OCI-LY7 (cell line): ENCODE results near the gene KRTAP10-3. TPM values are rescaled to one million over a fixed set of nuclear protein-coding genes. Genes with fewer than 3 reads are reported as not detected.
"Not testable (repeated sequence)": the region's sequence is repeated elsewhere in the genome, so short reads cannot be mapped to it uniquely, and the experiment has no call there.

Experiments
- BruUV-seq: library from RNA; stranded (reverse); fragments of 400-500 nt; replicated peaks from 2 replicates; lab custom pipeline; 2021; lab: Mats Ljungman, UMichigan
- CTCF ChIA-PET: fragments of 300-600 bp; sonication (Branson Sonifier 250); formaldehyde crosslinking; loops from one replicate; lab custom pipeline; 2022; ENCODE audit warnings: antibody characterized with exemption; ENCODE audit not compliant: unreplicated experiment; lab: Charles Lee
- POLR2A ChIA-PET: fragments of 300-600 bp; sonication (Branson Sonifier 250); formaldehyde crosslinking; loops from one replicate; lab custom pipeline; 2022; ENCODE audit warnings: antibody characterized with exemption; lab: Charles Lee
- DNase-seq: peaks from one replicate; pipeline ENCODE4 v3.0.0-alpha.2; 2015; ENCODE audit warnings: low spot score
- H2AFZ ChIP-seq: fragments of 200-600 bp; sonication (generic), shearing (Covaris generic); 2 replicates; pipeline ENCODE4 v1.6.1; 2014; ENCODE audit warnings: mild to moderate bottlenecking, antibody characterized with exemption, low read length, moderate library complexity
- H3K27ac ChIP-seq: fragments of 200-600 bp; sonication (generic); 2 replicates; pipeline ENCODE4 v1.5.1; 2014; ENCODE audit warnings: mixed run types, low read depth, mild to moderate bottlenecking, moderate library complexity, low read length, inconsistent platforms; ENCODE audit not compliant: poor library complexity, severe bottlenecking
- H3K36me3 ChIP-seq: fragments of 200-600 bp; sonication (generic); 2 replicates; pipeline ENCODE4 v1.6.1; 2014; ENCODE audit warnings: mild to moderate bottlenecking, antibody characterized with exemption, low read length, moderate library complexity, mixed read lengths; ENCODE audit not compliant: insufficient read depth
- H3K4me1 ChIP-seq: fragments of 200-600 bp; sonication (generic); 2 replicates; pipeline ENCODE4 v1.5.1; 2014; ENCODE audit warnings: mild to moderate bottlenecking, low read length; ENCODE audit not compliant: insufficient read depth, poor library complexity, severe bottlenecking
- H3K4me2 ChIP-seq: fragments of 200-600 bp; sonication (generic); 2 replicates; pipeline ENCODE4 v1.6.1; 2014; ENCODE audit warnings: mild to moderate bottlenecking, low read length
- H3K4me3 ChIP-seq: fragments of 200-600 bp; sonication (generic); 2 replicates; pipeline ENCODE4 v1.5.1; 2014; ENCODE audit warnings: mild to moderate bottlenecking, low read depth, low read length; ENCODE audit not compliant: poor library complexity, severe bottlenecking
- H3K79me2 ChIP-seq: fragments of 200-600 bp; sonication (generic); 2 replicates; pipeline ENCODE4 v1.6.1; 2016; ENCODE audit warnings: low read depth, mild to moderate bottlenecking, low read length, moderate library complexity, mixed read lengths; ENCODE audit not compliant: insufficient read depth
- H3K9me2 ChIP-seq: fragments of 200-600 bp; sonication (generic); 2 replicates; pipeline ENCODE4 v1.6.1; 2016; ENCODE audit warnings: mild to moderate bottlenecking, low read length, mixed read lengths; ENCODE audit not compliant: insufficient read depth
- H3K9me3 ChIP-seq: fragments of 200-600 bp; sonication (generic); 2 replicates; pipeline ENCODE4 v1.6.1; 2014; ENCODE audit warnings: mild to moderate bottlenecking, mixed run types, low read length, mixed read lengths
- H4K20me1 ChIP-seq: fragments of 200-600 bp; sonication (generic); 2 replicates; pipeline ENCODE4 v1.6.1; 2014; ENCODE audit warnings: mild to moderate bottlenecking, antibody characterized with exemption, low read length, moderate library complexity, mixed read lengths; ENCODE audit not compliant: insufficient read depth
- EZH2phosphoT487 ChIP-seq: fragments of 200-600 bp; sonication (generic); IDR thresholded peaks from 2 replicates; pipeline ENCODE4 v1.6.1; 2018; ENCODE audit warnings: low read depth, borderline replicate concordance, mild to moderate bottlenecking, mixed run types, antibody characterized with exemption, low read length, moderate library complexity, mixed read lengths
- intact Hi-C: fragments of 100-400 bp; cut with micrococcal nuclease; formaldehyde crosslinking; loops from one replicate; pipeline ENCODE4 v1.10.0; 2022; ENCODE audit not compliant: unreplicated experiment
- total RNA-seq, 2 experiments: library from RNA; depleted of rRNA in 1 of 2; stranded (reverse); fragments of >200 nt in 1 of 2; shearing (Covaris generic) in 1 of 2; gene quantifications; 2 replicates each; pipeline ENCODE4 v1.2.3, GENCODE V29; 2014 to 2022
- TF ChIP-seq, protein P1 (sequence below): fragments of 200-600 bp; sonication (generic); conservative IDR thresholded peaks from 2 replicates; pipeline ENCODE4 v1.5.1; 2014; ENCODE audit warnings: mild to moderate bottlenecking, antibody characterized with exemption, low read length, moderate library complexity, mixed read lengths

The KRTAP10-3 gene
- total RNA-seq, 2 experiments from 2014 or later = not detected

DNA sequence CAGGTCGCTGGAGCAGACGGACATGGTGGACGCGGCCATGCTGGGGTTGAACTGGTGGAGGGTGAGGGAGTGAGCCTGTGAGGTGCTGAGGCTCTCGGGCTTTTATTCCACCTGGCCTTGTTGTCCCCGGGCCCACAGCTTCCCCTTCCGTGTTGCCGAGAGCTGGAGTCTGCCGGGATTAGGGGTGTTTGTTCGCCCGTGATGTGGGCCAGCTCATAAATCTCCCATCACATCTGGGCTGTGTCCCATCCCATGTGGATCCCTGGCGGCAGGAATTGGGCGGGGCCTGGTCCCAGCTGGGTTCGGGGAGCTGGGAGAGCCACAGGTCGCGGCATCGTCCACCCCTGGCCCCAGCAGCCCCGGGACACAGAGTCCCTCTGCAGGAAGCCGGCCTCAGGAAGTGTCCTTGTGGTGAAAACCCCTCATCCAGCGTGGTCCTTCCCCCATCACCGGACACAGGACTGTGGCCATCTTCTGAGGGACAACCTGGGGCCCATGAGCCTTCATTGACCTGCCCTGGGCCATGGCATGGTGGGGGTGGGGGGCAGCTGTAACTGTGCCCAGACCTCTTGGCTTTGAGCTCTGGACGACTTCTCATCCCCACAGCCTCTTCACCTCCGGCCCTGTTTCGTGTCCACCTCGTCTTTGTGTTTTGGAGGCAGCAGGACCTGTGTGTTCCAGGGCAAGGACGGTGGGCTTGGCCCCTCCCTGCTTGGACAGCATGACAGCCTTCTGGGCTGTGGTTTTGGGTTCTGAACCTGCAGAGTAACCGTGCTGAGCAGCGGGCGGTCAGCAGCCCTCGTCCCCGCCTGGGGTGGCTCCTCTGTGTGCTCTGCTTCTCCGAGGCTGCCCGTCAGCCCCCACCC is 34.1 kb upstream of the KRTAP10-3 start, which contains the start of gene KRTAP10-6:
Gene KRTAP10-6, minus strand, starts transcription at position 60 of the 866 bp plus-strand sequence. Its CDS starts 21 bp downstream, at position 39.
- no peak within 1 kb of the TSS for H3K4me2 ChIP-seq
- POLR2A ChIA-PET = no interaction called here

DNA sequence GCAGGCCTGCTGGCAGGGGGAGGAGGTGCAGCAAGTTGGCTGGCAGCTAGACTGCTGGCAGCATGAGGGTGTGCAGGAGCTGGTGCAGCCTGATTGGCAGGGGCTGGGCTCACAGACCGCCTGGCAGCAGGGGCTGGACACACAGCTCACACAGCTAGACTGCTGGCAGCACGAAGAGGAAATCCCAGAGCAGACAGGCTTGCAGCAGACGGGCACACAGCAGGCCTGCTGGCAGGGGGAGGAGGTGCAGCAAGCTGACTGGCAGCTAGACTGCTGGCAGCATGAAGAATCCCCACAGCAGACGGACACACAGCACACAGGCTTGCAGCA is 33.2 kb upstream of the KRTAP10-3 start:
- intact Hi-C loops, H4K20me1 ChIP-seq, H3K4me3 ChIP-seq, H3K9me3 ChIP-seq, H3K4me1 ChIP-seq, H3K27ac ChIP-seq, H2AFZ ChIP-seq, H3K36me3 ChIP-seq, H3K9me2 ChIP-seq, BruUV-seq, DNase-seq, H3K4me2 ChIP-seq, H3K79me2 ChIP-seq, CTCF ChIA-PET: not testable (repeated sequence)
- POLR2A ChIA-PET = interaction anchor here (0.7 kb wide), 1 partner anchor 420 kb away, joined by 4 read pairs; no protein-coding TSS in a partner anchor

More for the DNA sequence above, 34.1 kb upstream of the KRTAP10-3 start, which contains the start of gene KRTAP10-6:
- H3K27ac ChIP-seq = no peak within 1 kb of the TSS
- H3K36me3 ChIP-seq = no peaks in the 10 kb centered on the region
- no peak for DNase-seq
- no peaks in the 10 kb centered on the region for H4K20me1 ChIP-seq
- H3K9me3 ChIP-seq = no peaks in the 10 kb centered on the region
- intact Hi-C loops = no loop called here
- H3K4me3 ChIP-seq = no peak within 1 kb of the TSS
- TF ChIP-seq EZH2phosphoT487 = no peak
- TF ChIP-seq, protein P1, sequence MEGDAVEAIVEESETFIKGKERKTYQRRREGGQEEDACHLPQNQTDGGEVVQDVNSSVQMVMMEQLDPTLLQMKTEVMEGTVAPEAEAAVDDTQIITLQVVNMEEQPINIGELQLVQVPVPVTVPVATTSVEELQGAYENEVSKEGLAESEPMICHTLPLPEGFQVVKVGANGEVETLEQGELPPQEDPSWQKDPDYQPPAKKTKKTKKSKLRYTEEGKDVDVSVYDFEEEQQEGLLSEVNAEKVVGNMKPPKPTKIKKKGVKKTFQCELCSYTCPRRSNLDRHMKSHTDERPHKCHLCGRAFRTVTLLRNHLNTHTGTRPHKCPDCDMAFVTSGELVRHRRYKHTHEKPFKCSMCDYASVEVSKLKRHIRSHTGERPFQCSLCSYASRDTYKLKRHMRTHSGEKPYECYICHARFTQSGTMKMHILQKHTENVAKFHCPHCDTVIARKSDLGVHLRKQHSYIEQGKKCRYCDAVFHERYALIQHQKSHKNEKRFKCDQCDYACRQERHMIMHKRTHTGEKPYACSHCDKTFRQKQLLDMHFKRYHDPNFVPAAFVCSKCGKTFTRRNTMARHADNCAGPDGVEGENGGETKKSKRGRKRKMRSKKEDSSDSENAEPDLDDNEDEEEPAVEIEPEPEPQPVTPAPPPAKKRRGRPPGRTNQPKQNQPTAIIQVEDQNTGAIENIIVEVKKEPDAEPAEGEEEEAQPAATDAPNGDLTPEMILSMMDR = no peak
- H3K9me2 ChIP-seq = no peaks in the 10 kb centered on the region
- no TSS peak for BruUV-seq
- H3K4me1 ChIP-seq = no peaks in the 10 kb centered on the region
- no peak within 1 kb of the TSS for H2AFZ ChIP-seq
- no peaks in the 10 kb centered on the region for H3K79me2 ChIP-seq
- CTCF ChIA-PET = interaction anchor here (0.6 kb wide), 1 partner anchor 87 kb away, joined by 3 read pairs; no protein-coding TSS in a partner anchor

DNA sequence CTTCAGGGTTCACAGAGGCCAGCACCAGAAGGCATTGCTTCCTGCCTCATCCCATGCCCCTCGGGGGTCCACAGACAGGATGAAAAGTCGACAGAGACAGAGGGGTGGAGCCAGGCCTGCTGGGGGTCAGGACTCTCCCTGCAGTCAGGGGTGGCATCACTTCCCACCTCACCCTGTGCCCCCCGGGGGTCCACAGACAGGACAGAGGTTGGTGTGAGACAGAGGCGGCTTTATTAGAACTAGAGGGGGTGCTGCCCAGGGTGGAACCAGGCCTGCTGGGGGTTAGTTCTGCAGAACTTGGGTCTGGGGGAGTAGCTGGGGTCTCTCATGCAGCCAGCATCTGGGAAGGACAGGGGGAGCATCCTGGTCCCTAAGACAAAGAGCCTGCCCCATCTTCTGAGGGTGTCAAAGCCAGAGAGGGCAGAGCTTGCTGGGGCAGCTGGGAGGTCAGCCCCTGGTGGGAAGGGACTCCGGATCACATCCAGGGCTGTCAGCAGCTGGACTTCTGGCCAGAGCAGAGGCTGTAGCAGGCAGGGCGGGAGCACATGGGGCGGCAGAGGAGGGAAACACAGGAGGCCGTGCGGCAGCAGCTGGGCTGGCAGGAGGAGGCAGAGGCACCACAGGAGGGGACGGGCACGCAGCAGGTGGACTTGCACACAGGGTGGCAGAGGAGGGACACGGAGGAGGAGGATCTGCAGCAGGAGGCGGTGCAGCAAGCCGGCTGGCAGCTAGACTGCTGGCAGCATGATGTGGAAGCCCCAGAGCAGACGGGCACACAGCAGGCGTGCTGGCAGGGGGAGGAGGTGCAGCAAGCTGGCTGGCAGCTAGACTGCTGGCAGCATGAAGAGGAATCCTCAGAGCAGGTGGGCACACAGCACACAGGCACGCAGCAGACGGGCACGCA is 32.6 kb upstream of the KRTAP10-3 start:
- H3K4me1 ChIP-seq, H3K79me2 ChIP-seq, CTCF ChIA-PET, H4K20me1 ChIP-seq, BruUV-seq, DNase-seq, H3K4me2 ChIP-seq, H3K9me3 ChIP-seq, H3K9me2 ChIP-seq, H2AFZ ChIP-seq, H3K4me3 ChIP-seq, H3K36me3 ChIP-seq, H3K27ac ChIP-seq, intact Hi-C loops: not testable (repeated sequence)
- POLR2A ChIA-PET = interaction anchor here (0.7 kb wide), 1 partner anchor 421 kb away, joined by 4 read pairs; no protein-coding TSS in a partner anchor
